ENCODE data around the gene TAB2.
"Not testable (repeated sequence)": the region's sequence is repeated elsewhere in the genome, so short reads cannot be mapped to it uniquely, and the experiment has no call there.

TAB2 gene

GRCh38 chr6:149459761-149460160 lies 142.2 kb downstream of the TAB2 start:
- no peak overlapping the region for H3K4me3 ChIP-seq (ENCODE audit: low read length)
- DNase-seq (ENCODE audit: low read depth) = peak; percentile 49
- no peak for TF ChIP-seq CTCF (IDR thresholded peaks at IDR 0.05; ENCODE audit: insufficient read depth, low read depth, low read length, missing control alignments)

GRCh38 chr6:149460249-149460648 lies 142.7 kb downstream of the TAB2 start:
- H3K4me3 ChIP-seq (ENCODE audit: low read length); DNase-seq (ENCODE audit: low read depth): not testable (repeated sequence)

All from epithelial cell of esophagus (primary cell).